TTC549 (cell line): ENCODE measurements around the gene STRADA.

Source experiments
- FAIRE-seq: peaks from 2 replicates; lab custom pipeline; 2012; peaks lifted over from hg19 to GRCh38; lab: Jason Lieb, UNC

Gene STRADA

DNA sequence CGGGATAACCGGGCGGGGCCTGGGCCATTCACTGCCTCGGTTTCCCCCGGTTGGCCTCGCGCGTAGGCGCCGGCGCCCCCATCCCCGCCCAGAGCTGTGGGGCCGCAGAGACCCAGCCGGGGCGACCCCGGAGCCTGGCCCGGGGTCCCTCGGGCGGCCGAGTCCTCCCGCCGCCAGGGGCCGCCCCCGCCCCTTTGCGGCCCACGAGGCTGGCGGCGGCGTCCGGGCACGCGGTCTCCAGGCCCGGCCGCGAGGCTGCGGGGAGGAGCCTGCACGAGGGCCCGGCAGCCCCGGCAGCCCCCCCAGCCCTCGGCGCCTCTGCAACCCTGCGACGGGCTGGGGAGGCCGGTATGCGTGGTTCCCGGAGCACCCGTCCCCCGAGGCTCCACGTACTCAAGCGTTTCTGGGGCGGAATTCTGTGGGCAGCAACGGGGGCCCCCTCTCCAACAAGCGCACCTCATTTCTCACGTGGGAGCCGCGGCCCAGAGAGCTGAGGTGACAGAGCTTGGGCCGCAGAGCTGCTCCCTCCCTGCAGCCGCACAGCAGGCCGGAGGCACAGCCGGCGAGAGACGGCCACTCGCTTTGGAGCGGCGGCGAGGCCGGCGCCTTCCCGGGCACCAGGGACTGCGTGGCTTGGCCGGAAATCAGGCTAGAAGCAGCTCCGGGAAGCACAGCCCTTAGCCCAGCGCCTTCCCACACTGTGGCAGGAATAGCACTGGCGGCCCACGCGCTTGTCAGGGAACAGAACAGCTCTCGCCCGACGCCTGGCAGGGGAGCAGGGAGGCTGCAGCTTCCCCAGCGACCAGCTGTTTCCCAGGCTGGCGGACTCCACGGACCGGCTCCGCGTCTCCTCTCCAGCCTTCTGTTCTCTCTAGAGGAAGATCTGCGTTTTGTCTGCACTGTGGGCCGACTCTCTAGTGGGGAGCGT is 40.8 kb downstream of the STRADA start:
- no peak for FAIRE-seq

- FAIRE-seq: no peak
These were observed 41.7 kb downstream of the STRADA start, which contains the start of gene LIMD2 for GRCh38 chr17:63699638-63700527. LIMD2 (minus strand) TSS chr17:63700125; CDS start chr17:63699298, 827 bp downstream.

DNA sequence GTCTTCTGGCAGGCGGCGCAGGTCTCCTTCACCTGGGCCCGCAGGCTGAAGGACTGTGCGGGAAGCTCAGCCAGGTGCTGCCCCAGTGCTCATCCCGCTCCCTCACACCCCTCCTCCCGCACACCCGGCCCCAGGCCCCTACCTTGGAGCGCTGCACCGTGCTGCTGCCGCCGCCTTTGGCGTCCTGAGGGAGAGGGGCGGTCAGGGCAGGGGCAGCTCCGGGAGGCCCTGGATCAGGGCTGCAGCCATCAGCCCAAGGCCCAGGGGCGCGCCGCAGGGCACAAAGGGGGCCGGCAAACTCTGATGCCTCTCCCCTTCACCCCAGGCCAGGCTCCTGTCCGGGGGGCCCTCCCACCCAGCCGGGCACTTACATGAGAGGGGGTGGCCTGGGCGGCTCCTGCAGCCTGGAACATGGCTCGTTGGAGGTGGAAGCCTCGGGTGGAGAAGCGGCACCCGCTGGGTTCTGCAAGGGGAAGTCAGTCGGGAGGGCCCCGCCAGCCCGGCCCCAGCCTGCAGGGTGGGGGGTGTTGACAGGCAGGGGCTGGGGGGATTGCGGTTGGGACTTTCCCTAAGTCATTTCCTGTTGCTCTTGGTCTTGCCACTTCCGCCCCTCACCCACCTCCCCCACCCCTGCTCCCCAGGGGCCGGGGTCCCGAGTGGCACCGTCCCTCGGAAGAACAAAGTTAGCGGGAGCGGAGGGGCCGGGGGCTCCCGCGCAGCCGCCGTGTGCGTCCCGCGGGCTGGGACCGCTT is 42.5 kb downstream of the STRADA start:
- FAIRE-seq: no peak

- no peak for FAIRE-seq
These were observed 43.2 kb downstream of the STRADA start for GRCh38 chr17:63698381-63698885.

- FAIRE-seq: no peak
These were observed 44.0 kb downstream of the STRADA start for GRCh38 chr17:63697341-63698286.

DNA sequence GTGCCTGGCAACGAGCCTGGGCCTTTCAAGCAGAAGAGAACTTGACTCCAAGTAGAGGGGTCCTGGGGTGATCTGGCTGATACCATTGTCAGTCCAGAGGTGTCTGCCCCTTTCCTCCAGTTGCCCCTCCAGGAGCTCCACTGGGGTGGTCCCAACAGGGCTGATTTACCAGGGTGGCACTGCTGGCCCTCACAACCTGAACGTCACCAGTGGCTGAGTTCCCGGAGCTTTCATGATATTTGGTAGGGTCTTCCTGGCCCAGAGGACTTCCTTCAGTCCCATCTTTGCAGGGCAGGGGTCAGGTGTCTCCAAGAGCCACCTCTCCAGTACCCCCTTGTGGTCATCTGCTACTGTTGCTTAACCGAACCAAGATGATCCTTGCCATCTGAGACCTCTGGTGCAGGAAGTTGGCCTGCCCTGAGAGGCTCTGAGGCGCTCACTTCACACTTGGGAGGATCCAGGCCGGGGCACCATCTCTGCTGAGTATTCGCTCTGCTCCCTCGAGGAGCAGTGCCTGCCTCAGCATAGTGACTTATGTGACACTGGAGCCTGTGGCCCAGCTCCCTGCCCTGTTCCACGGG is 45.1 kb downstream of the STRADA start:
- no peak for FAIRE-seq

DNA sequence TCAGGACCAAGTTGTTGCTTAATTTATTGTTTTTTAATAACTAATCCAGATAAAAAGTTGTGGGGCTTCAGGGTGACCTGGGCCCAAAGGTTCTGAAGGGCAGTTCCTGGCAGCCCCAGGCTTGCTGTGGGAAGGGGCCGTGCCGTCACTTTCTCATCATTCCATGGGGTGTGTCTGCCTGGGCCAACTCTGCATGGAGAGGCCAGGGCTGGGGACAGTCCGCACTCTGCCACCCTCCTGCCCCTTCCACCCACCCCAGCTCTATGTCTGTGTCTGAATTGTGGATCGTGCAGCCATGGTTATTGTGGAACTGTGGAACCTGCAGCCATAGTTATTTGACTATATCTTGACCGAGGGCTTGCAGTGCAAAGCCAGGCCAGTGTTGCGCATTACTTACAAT is 45.7 kb downstream of the STRADA start:
- FAIRE-seq: no peak

- FAIRE-seq: no peak
These were observed 46.4 kb downstream of the STRADA start for GRCh38 chr17:63694950-63695773.

GRCh38 chr17:63694229-63694949 is 47.2 kb downstream of the STRADA start:
- FAIRE-seq: no peak

DNA sequence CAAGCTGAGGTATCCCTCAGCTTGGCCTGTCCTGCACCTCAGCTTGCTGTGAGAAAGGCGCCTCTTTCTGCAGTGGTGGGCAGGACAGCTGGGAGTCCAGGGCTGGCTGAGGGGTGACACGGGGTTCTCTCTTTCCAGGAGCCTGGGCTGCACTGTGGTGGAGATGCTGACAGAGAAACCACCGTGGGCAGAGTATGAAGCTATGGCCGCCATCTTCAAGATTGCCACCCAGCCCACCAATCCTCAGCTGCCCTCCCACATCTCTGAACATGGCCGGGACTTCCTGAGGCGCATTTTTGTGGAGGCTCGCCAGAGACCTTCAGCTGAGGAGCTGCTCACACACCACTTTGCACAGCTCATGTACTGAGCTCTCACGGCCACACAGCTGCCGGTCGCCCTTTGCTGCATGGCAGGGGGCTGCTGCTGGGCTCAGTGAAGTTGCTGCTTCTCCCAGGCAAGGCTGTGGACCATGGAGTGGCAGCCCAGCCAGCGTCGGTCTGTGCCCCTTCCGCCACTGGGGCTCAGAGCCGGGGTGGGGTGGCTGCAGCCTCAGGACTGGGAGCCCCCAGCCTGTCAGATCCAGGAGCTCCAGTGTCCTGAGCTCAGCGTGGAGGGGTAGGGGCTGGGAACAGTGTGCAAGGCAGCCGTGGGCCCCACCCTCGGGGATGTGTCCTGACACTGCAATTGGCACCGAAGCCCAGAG is 48.0 kb downstream of the STRADA start:
- no peak for FAIRE-seq

- no peak for FAIRE-seq
These were observed 49.3 kb downstream of the STRADA start for GRCh38 chr17:63692195-63692816.

DNA sequence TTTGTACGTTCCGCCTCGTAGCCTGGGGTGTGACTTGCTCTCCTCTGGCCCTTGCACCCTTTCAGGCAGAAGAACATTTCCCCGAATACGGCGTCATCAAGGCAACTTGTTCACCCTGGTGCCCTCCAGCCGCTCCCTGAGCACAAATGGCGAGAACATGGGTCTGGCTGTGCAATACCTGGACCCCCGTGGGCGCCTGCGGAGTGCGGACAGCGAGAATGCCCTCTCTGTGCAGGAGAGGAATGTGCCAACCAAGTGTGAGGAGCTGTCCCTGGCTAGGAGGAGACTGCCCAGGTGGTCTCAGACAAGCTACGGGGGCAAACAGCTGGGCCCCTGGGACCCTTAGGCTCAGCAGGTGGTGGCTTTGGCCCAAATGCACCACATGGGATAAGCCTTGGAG is 52.1 kb downstream of the STRADA start:
- no peak for FAIRE-seq

GRCh38 chr17:63688396-63689020 is 53.1 kb downstream of the STRADA start:
- no peak for FAIRE-seq

DNA sequence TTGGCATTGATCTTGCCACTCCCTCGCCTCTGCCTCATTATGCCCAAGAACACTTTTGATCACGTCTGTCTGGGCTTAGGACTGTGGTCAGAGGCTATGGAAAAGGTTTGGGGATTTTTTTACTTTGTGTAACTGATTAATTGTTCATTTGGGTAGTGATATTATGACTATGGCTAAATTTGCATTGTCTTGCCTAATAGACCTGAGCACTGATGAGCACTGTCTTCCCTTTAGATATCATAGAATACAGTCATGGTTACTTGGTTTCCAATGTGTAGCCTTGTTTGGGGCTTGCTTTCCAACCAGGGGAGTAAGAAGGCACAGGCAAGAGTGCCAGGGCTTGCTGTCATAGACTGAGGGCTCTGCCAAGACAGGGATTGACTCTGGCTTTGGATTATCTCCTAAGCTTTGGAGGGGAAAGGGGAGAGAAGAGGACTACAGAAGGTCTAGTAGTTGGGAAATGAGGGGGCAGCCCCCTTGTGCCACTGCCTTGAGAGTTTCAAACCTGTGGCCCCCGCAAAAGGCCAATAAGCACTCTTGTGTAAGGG is 55.4 kb downstream of the STRADA start:
- FAIRE-seq: no peak

DNA sequence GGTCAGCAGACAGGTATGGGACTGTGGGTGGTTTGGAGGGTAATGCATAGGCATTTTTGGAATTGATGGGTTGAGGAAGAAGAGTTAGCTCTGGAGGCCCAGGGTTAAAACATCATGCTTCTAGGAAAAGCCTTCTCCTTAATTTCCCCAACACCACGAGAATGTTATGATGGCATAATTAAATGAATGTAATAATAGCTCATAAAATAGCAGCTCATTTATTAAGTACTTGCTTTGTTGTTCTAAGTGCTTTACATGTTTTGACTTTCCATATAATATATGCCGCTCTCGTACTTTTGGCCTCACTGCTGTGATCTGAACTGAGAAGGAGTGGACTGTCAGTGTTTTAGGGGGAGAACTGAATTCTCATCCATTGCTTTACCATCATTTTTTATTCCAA is 56.0 kb downstream of the STRADA start:
- FAIRE-seq: no peak

DNA sequence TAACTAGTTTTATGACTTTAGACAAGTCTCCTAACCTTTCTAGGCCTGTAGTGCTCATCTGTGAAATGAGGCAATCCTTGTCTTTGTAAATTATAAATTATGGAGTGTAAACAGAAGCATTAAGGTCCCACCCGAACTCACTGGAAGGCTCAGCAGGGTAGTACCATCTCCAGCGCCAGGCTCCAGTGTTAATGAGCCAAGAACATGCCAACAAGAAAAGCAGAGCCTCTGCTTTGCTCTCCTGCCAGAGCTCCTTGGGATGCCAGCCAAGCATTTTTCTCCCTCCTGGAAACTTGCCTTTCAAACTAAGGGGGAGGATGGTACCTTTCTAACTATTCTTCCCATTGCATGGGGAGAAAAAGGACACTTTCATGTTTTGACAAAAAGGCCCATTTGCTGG is 56.6 kb downstream of the STRADA start:
- no peak for FAIRE-seq

GRCh38 chr17:63682981-63683380 is 58.6 kb downstream of the STRADA start:
- FAIRE-seq: no peak
